Hepatocyte (in vitro differentiated cells): ENCODE results near the gene MAD1L1. TPM values are rescaled to one million over a fixed set of nuclear protein-coding genes. Genes with fewer than 3 reads are reported as not detected.

ENCODE experiments used
- DNase-seq: peaks from one replicate; pipeline ENCODE4 v3.0.0-alpha.2; 2016; ENCODE audit warnings: low spot score
- H2AFZ ChIP-seq: fragments of 200-600 bp; sonication (generic); 2 replicates; pipeline ENCODE4 v1.6.0; 2016; ENCODE audit warnings: antibody characterized with exemption, mild to moderate bottlenecking
- H3K27ac ChIP-seq: fragments of 200-600 bp; sonication (generic); 2 replicates; pipeline ENCODE4 v1.5.1; 2016; ENCODE audit warnings: mild to moderate bottlenecking
- H3K27me3 ChIP-seq: fragments of 200-600 bp; sonication (generic); 2 replicates; pipeline ENCODE4 v1.6.1; 2016
- H3K36me3 ChIP-seq: fragments of 200-600 bp; sonication (generic); replicated peaks from 2 replicates; pipeline ENCODE4 v1.5.1; 2016; ENCODE audit warnings: low read depth; ENCODE audit not compliant: insufficient read depth
- H3K4me1 ChIP-seq: fragments of 200-600 bp; sonication (generic); 2 replicates; pipeline ENCODE4 v1.5.1; 2016; ENCODE audit warnings: mild to moderate bottlenecking, moderate library complexity; ENCODE audit not compliant: insufficient read depth
- H3K4me2 ChIP-seq: fragments of 200-600 bp; sonication (generic); 2 replicates; pipeline ENCODE4 v1.6.0; 2016
- H3K4me3 ChIP-seq: fragments of 200-600 bp; sonication (generic); 2 replicates; pipeline ENCODE4 v1.5.1; 2016; ENCODE audit warnings: mild to moderate bottlenecking
- H3K79me2 ChIP-seq: fragments of 200-600 bp; sonication (generic); 2 replicates; pipeline ENCODE4 v1.6.0; 2017; ENCODE audit warnings: mild to moderate bottlenecking
- H3K9me2 ChIP-seq: fragments of 200-600 bp; sonication (generic); replicated peaks from 2 replicates; pipeline ENCODE4 v1.6.0; 2017; ENCODE audit warnings: mild to moderate bottlenecking; ENCODE audit not compliant: insufficient read depth
- H3K9me3 ChIP-seq: fragments of 200-600 bp; sonication (generic); 2 replicates; pipeline ENCODE4 v1.5.1; 2016; ENCODE audit warnings: low read depth, mild to moderate bottlenecking
- H4K20me1 ChIP-seq: fragments of 200-600 bp; sonication (generic); 2 replicates; pipeline ENCODE4 v1.6.0; 2016; ENCODE audit warnings: mild to moderate bottlenecking; ENCODE audit not compliant: insufficient read depth, poor library complexity, severe bottlenecking
- EZH2 ChIP-seq: fragments of 200-600 bp; sonication (generic); IDR thresholded peaks from 2 replicates; pipeline ENCODE4 v1.6.1; 2016; ENCODE audit warnings: antibody characterized with exemption, mild to moderate bottlenecking, borderline replicate concordance
- EZH2phosphoT487 ChIP-seq: fragments of 200-600 bp; sonication (generic); IDR thresholded peaks from one replicate; pipeline ENCODE4 v1.6.1; 2018; ENCODE audit warnings: antibody characterized with exemption, mild to moderate bottlenecking, low read depth, moderate library complexity; ENCODE audit not compliant: unreplicated experiment, severe bottlenecking
- WGBS: methylation state at CpG from one replicate; pipeline ENCODE4 v1.1.6; 2016; ENCODE audit warnings: low lambda C conversion rate; ENCODE audit errors: missing lambda C conversion rate; 5-methylcytosine and 5-hydroxymethylcytosine counted together
- polyA plus RNA-seq: library from polyadenylated mRNA; unstranded; fragments of >200 nt; fragmentation: Nextera tagmentation; extraction: Ambion mirVana; gene quantifications from 2 replicates; pipeline ENCODE4 v1.2.1, GENCODE V29; 2016
- total RNA-seq: library from RNA; depleted of rRNA; stranded (reverse); fragments of >200 nt; gene quantifications from 2 replicates; pipeline ENCODE4 v1.2.3, GENCODE V29; 2014
- TF ChIP-seq, protein P1 (sequence below): fragments of 200-600 bp; sonication (generic); IDR thresholded peaks from 2 replicates; pipeline ENCODE4 v1.5.1; 2016; ENCODE audit warnings: antibody characterized with exemption, mild to moderate bottlenecking; ENCODE audit not compliant: poor library complexity

Gene MAD1L1
- total and polyA plus RNA-seq, 2 experiments from 2014 or later = 30.7 to 31.0 TPM

DNA sequence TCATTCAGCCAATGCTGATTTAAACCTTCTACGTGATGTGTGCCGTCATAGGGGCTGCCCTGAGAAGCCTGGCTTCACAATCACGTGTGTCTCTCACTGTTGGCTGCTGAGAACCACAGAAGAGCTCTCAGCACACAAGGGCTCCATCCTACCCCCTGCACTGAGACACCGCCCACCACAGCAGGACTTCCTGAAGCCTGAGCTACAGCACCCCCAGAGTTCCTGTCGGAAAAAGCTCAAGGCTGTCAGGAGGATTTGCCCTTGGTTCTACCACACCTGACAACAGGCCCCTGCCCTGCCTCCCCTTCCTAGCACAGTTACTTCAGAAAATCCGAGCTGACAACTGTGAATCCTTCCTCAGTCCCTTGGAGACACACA is 191.9 kb downstream of the MAD1L1 start:
- H2AFZ ChIP-seq = no peak overlapping the region
- TF ChIP-seq EZH2 = no peak
- TF ChIP-seq EZH2phosphoT487 = no peak
- TF ChIP-seq, protein P1, sequence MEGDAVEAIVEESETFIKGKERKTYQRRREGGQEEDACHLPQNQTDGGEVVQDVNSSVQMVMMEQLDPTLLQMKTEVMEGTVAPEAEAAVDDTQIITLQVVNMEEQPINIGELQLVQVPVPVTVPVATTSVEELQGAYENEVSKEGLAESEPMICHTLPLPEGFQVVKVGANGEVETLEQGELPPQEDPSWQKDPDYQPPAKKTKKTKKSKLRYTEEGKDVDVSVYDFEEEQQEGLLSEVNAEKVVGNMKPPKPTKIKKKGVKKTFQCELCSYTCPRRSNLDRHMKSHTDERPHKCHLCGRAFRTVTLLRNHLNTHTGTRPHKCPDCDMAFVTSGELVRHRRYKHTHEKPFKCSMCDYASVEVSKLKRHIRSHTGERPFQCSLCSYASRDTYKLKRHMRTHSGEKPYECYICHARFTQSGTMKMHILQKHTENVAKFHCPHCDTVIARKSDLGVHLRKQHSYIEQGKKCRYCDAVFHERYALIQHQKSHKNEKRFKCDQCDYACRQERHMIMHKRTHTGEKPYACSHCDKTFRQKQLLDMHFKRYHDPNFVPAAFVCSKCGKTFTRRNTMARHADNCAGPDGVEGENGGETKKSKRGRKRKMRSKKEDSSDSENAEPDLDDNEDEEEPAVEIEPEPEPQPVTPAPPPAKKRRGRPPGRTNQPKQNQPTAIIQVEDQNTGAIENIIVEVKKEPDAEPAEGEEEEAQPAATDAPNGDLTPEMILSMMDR = no peak
- H3K4me2 ChIP-seq = no peak overlapping the region
- no peaks in the 10 kb centered on the region for H4K20me1 ChIP-seq
- DNase-seq = no peak
- H3K36me3 ChIP-seq = no peaks in the 10 kb centered on the region
- no peaks in the 10 kb centered on the region for H3K4me1 ChIP-seq
- H3K9me3 ChIP-seq = no peaks in the 10 kb centered on the region
- H3K79me2 ChIP-seq = no peaks in the 10 kb centered on the region
- WGBS = 84% methylated on average over 6 of the region's 6 CpGs
- no peak overlapping the region for H3K4me3 ChIP-seq
- H3K27me3 ChIP-seq = no peaks in the 10 kb centered on the region
- no peaks in the 10 kb centered on the region for H3K9me2 ChIP-seq
- no peak overlapping the region for H3K27ac ChIP-seq

DNA sequence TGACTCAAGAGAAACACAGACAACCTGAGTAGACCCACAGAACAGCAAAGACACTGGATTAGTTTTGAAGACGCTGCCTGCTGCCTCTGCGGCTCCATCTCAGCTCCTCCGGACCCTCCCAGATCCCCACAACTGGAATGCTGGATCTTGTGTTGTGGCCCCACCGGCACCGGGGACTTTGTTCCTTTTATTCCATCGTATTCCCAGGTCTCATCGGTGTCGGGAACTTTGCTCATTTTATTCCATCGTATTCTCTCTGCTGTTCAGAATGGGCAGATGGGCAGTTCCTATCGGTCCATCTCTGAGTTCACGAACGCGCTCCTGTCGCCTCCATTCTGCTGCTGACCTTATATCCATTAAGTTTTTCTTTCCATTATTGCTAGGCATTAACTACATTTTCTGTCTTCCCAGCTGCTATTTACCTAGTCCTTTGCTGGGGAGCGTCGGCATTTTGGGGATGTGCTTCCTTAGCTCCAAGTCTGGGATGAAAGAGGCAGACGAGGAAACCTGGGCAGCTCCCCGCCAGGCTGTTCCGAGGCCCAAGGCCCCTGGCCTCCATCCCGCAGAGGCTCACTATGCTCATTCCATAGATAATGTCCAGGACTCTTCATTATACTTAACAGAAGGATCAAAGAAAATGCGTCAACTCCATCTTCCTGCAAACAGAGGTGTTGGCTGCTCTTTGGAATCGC is 192.4 kb downstream of the MAD1L1 start:
- 95% methylated on average over 22 of the region's 22 CpGs for WGBS
- no peak for DNase-seq
- H3K9me2 ChIP-seq = no peaks in the 10 kb centered on the region
- no peaks in the 10 kb centered on the region for H3K9me3 ChIP-seq
- no peaks in the 10 kb centered on the region for H3K36me3 ChIP-seq
- no peaks in the 10 kb centered on the region for H4K20me1 ChIP-seq
- no peak overlapping the region for H3K27ac ChIP-seq
- no peak overlapping the region for H3K4me3 ChIP-seq
- H3K27me3 ChIP-seq = no peaks in the 10 kb centered on the region
- no peak for TF ChIP-seq EZH2
- TF ChIP-seq, protein P1 = no peak
- H3K4me1 ChIP-seq = no peaks in the 10 kb centered on the region
- H2AFZ ChIP-seq = no peak overlapping the region
- H3K4me2 ChIP-seq = no peak overlapping the region
- H3K79me2 ChIP-seq = no peaks in the 10 kb centered on the region

DNA sequence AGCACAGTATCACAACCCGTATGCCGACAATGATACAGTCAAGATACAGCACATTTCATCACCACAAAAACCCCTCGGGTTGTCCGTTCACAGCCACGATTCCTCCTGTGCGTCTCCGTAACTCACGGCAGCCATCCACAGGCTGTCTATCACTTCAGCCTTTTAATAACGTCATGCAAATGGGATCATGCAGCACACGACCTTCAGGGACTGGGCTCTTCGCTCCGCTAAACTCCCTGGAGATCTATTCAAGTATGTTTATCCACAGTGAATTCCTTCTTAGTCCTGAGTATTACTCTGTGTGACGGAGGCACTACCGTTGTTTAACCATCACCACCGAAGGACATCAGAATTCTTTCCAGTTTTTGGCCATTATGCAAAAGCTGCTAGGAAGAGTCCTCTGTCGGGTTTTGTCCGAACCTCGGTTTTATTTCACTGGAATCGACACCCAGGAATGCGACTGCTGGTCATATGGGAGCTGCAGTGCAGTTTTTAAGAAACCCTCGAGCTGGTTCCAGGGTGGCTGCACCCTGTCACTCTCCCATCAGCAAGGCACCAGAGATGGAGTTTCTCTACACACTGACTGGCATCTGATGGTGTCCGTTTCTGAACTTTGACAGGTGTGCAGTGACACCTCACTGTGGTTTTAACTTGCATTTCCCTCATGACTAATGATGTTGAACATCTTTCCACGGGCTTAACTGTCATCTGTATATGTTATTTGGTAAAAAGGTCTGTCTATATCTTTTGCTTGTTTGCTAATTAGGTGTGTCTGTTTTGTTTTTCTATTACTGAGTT is 193.6 kb downstream of the MAD1L1 start:
- Histone ChIP-seq H3K79me2 (no peaks in the 10 kb centered on the region), H3K9me3 (no peaks in the 10 kb centered on the region), H3K36me3 (no peaks in the 10 kb centered on the region), H2AFZ (no peak overlapping the region), H4K20me1 (no peaks in the 10 kb centered on the region), H3K27ac (no peak overlapping the region), H3K27me3 (no peaks in the 10 kb centered on the region), H3K4me3 (no peak overlapping the region), H3K4me1 (no peaks in the 10 kb centered on the region), H3K9me2 (no peaks in the 10 kb centered on the region), H3K4me2 (no peak overlapping the region)
- WGBS = 85% methylated on average over 23 of the region's 23 CpGs
- DNase-seq = no peak
- TF ChIP-seq, protein P1 = no peak
- TF ChIP-seq EZH2 = no peak
- TF ChIP-seq EZH2phosphoT487 = no peak
